Astrocyte of the spinal cord (primary cell): ENCODE data around the gene LSM5.

Experiments used
- DNase-seq: peaks from one replicate; pipeline ENCODE4 v3.0.0; 2011; ENCODE audit warnings: low read depth, low spot score
- H3K4me3 ChIP-seq: 2 replicates; pipeline ENCODE4 v1.5.1; 2011; ENCODE audit warnings: low read depth, mild to moderate bottlenecking, low read length, moderate library complexity
- CTCF ChIP-seq: IDR thresholded peaks from 2 replicates; pipeline ENCODE4 v1.5.1; 2012; ENCODE audit warnings: low read depth, mild to moderate bottlenecking, low read length, inconsistent platforms
- in situ Hi-C: cut with HindIII; loops from 2 replicates; pipeline ENCODE4 v1.10.0; 2017; ENCODE audit warnings: low sequenced_read_pairs

The LSM5 gene

DNA sequence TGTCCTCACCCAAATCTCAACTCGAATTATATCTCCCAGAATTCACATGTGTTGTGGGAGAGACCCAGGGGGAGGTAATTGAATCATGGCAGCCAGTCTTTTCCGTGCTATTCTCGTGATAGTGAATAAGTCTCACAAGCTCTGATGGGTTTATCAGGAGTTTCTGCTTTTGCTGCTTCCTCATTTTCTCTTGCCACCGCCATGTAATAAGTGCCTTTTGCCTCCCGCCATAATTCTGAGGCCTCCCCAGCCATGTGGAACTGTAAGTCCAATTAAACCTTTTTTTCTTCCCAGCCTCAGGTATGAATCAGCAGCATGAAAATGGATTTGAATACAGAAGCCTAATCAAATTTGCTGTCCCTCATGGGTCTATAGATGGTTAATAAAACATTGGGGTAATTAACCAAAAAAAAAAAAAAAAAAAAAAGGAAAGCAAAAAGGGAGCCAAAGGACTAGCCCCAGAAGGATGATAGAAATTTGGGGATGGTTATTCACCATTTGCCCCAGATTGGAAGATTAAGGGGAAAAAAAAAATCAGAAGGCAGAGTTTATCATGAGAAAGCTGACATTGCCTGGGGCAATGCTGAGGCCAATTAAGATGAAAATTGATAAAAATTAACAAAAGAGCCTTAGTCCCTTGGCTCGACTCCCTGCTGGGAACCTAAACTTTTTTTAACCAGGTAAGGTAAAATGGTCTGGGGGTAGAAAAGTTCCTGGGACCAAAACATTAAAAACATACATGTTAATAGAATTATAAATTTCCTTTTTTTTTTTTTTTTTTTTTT is 32.8 kb upstream of the LSM5 start:
- DNase-seq, result no peak
- TF ChIP-seq CTCF, result no peak

DNA sequence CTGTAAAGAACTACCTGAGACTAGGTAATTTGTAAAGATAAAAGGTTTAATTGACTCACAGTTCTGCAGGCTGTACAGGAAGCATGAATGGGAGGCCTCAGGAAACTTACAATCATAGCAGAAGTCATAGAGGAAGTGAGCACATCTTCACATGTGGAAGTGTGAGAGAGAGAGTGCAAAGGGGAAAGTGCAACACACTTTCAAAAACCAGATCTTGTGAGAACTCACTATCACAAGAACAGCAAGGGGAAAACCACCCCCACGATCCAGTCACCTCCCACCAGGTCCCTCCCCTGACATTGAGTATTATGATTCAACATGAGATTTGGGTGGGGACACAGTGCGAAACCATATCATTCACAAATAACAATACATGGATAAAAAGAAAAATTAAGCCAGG is 29.6 kb upstream of the LSM5 start:
- DNase-seq, result no peak
- no peak overlapping the region for H3K4me3 ChIP-seq
- in situ Hi-C loops, result no loop called here
- TF ChIP-seq CTCF, result no peak

More for the DNA sequence above, 32.8 kb upstream of the LSM5 start:
- no peak overlapping the region for H3K4me3 ChIP-seq
- in situ Hi-C loops, result no loop called here

- DNase-seq, result peak; percentile 76
- in situ Hi-C loops, result no loop called here
These were observed 28.5 kb upstream of the LSM5 start for GRCh38 chr7:32518534-32519140.

DNA sequence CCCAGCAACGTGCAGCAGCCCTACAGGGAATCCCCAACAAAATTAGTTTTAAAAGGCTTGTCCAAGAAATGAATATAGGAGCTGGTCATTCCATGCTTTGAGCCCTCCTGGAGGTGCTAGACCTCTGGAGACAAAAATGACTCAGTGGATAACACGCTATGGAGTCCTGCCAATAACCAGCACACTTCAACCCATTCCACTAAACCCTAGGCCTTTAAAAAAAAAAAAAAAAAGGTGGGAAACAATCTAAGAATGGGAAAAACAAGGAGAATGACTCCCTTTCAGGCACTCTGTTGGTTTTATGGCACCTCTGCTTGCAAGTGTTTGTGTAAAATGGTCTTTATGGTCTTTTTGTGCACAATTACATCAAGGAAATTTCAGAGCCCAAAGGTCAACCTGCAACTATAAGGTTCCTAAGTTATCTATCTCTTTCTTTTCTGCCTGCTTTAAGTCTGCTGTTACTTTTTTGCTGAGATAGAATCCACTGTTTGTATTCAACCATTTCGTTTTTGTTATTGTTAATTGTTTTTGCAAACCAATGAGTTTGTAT is 26.4 kb upstream of the LSM5 start:
- TF ChIP-seq CTCF, result no peak
- no peak overlapping the region for H3K4me3 ChIP-seq
- in situ Hi-C loops, result no loop called here
- peak; percentile 62 for DNase-seq

More at GRCh38 chr7:32518534-32519140, 28.5 kb upstream of the LSM5 start:
- H3K4me3 ChIP-seq, result no peak overlapping the region
- no peak for TF ChIP-seq CTCF

DNA sequence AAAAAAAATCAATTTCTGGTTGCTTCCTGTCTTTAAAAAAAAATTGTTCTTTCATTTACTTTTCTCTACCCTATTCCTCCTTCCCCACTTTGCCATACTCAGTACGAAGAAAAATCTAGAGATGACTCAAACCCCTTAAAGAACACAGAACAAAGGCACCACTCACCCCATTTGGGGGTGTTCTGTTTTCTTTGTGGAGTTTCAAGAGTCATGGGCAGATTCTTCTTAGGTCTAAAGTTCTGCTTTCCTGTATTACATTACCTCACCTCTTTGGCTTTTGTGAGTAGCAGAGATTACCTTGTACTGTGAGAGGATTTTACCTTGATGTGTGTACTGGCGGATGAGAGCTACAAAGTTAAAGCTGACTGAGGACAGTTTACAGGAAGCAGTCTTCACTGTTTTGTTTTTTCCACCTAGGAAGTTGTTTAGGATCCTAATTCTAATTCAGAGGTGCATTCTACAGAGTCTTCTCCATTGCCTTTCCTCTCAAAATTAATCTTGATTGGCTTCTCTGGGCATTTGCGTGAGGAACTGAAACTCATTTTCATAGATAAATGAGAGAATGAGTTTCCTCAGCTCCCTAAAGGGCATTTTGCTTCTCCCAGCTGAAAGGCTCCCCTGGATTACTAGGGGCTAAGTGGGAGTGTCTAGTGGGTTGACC is 25.8 kb upstream of the LSM5 start:
- in situ Hi-C loops, result no loop called here
- peak; percentile 58 for DNase-seq

More for the DNA sequence above, 25.8 kb upstream of the LSM5 start:
- no peak for TF ChIP-seq CTCF
- H3K4me3 ChIP-seq, result no peak overlapping the region
